ENCODE results near the gene FASN.

FASN gene

GRCh38 chr17:82037092-82037888, 60.7 kb downstream of the FASN start, which contains the start of gene DCXR:
Gene DCXR (minus strand): TSS chr17:82037697. CDS start chr17:82037682, 15 bp downstream.
- DNase-seq = peak; percentile 97

- no peak for DNase-seq
These were observed 61.4 kb downstream of the FASN start for GRCh38 chr17:82036634-82037091.

- DNase-seq = no peak
These were observed 61.9 kb downstream of the FASN start for GRCh38 chr17:82035956-82036633.

- DNase-seq = no peak
These were observed 62.5 kb downstream of the FASN start for GRCh38 chr17:82035488-82035887.

- DNase-seq = no peak
These were observed 63.5 kb downstream of the FASN start for GRCh38 chr17:82034371-82035011.

GRCh38 chr17:82033359-82034085, 64.5 kb downstream of the FASN start:
- DNase-seq = no peak

- DNase-seq = no peak
These were observed 66.0 kb downstream of the FASN start for GRCh38 chr17:82031885-82032627.

GRCh38 chr17:82031303-82031884, 66.6 kb downstream of the FASN start, which contains the start of gene RAC3:
Gene RAC3 (plus strand): TSS chr17:82031678. CDS start chr17:82031762, 84 bp downstream.
- no peak for DNase-seq

GRCh38 chr17:82030470-82031302, 67.3 kb downstream of the FASN start:
- DNase-seq = peak; percentile 80

GRCh38 chr17:82029990-82030469, 68.0 kb downstream of the FASN start:
- DNase-seq = no peak

GRCh38 chr17:82029391-82029790, 68.6 kb downstream of the FASN start:
- no peak for DNase-seq

- no peak for DNase-seq
These were observed 69.1 kb downstream of the FASN start for GRCh38 chr17:82028966-82029365.
